ENCODE measurements around the gene EPHA3. TPM values are rescaled to one million over a fixed set of nuclear protein-coding genes. Genes with fewer than 3 reads are reported as not detected.

EPHA3 gene
- total and polyA plus RNA-seq, 2 donors (not counting 3 experiments of a cell fraction or from before 2014, with no cell fraction given): not detected

GRCh38 chr3:89287902-89288508 is 180.6 kb downstream of the EPHA3 start:
- DNase-seq (ENCODE audit: low read depth, low spot score): no peak
- Histone ChIP-seq H3K27ac (ENCODE audit: insufficient read depth, low read depth, low read length) (no peak overlapping the region), H3K4me3 (replicated peaks in 1 of 3; ENCODE audit: insufficient read depth in 1 of 3, low read depth in 1 of 3, low read length in 3 of 3) (no peak overlapping the region), H3K36me3 (ENCODE audit: control insufficient read depth in 2 of 2, extremely low read depth in 1 of 2, insufficient read depth in 2 of 2, low read length in 2 of 2) (no peaks in the 10 kb centered on the region), H3K79me2 (ENCODE audit: control insufficient read depth, insufficient read depth, low read length) (no peaks in the 10 kb centered on the region), H3K27me3 (ENCODE audit: control insufficient read depth in 2 of 2, insufficient read depth in 2 of 2, low read length in 2 of 2) (no peaks in the 10 kb centered on the region), H3K4me2 (ENCODE audit: insufficient read depth, low read length) (no peak overlapping the region), H3K9ac (replicated peaks; ENCODE audit: extremely low read depth, insufficient read depth, low read length) (no peak overlapping the region), H3K9me1 (replicated peaks; ENCODE audit: control insufficient read depth, extremely low read depth, insufficient read depth, low read length) (no peaks in the 10 kb centered on the region), H2AFZ (ENCODE audit: low read depth, low read length) (no peak overlapping the region), H3K4me1 (ENCODE audit: control insufficient read depth, extremely low read depth, insufficient read depth, low read length) (no peaks in the 10 kb centered on the region), H3K9me3 (replicated peaks; ENCODE audit: control insufficient read depth, insufficient read depth, low read length) (no peaks in the 10 kb centered on the region), H4K20me1 (replicated peaks; ENCODE audit: control insufficient read depth, extremely low read depth, insufficient read depth, low read length) (no peaks in the 10 kb centered on the region)
- no peak for FAIRE-seq
- ChIA-PET POLR2A (no interaction called here), CTCF (no interaction called here)
- no TSS peak for BruUV-seq (replicated peaks)
- TF ChIP-seq JUN (IDR thresholded peaks at IDR 0.05; ENCODE audit: borderline replicate concordance, insufficient read depth, insufficient read length, low read depth) (no peak), MYC (IDR thresholded peaks at IDR 0.05; ENCODE audit: low read depth, low read length) (no peak), POLR2A (IDR thresholded peaks at IDR 0.05; ENCODE audit: low read depth, low read length) (no peak), CTCF (IDR thresholded peaks at IDR 0.05; ENCODE audit: extremely low read depth in 1 of 2, insufficient read depth in 1 of 2, low read depth in 1 of 2, low read length in 2 of 2) (no peak), GATA2 (IDR thresholded peaks at IDR 0.05; ENCODE audit: insufficient read depth, insufficient read length, low read depth, low read length) (no peak), MAX (IDR thresholded peaks at IDR 0.05; ENCODE audit: insufficient read depth, insufficient read length) (no peak), POLR2AphosphoS5 (IDR thresholded peaks at IDR 0.05; ENCODE audit: insufficient read depth, low read depth, low read length) (no peak), FOS (IDR thresholded peaks at IDR 0.05; ENCODE audit: borderline replicate concordance, insufficient read depth, low read length) (no peak), EZH2 (IDR thresholded peaks at IDR 0.05; ENCODE audit: borderline replicate concordance, low read depth, low read length, severe bottlenecking) (no peak)
- intact Hi-C loops (cut with micrococcal nuclease): no loop called here
- dilution Hi-C loops (cut with MboI; ENCODE audit: extremely low pct_ligation_motif_present, low sequenced_read_pairs): no loop called here
